ENCODE data around the gene DNAJC11. TPM values are rescaled to one million over a fixed set of nuclear protein-coding genes. Genes with fewer than 3 reads are reported as not detected.
A peak's percentile ranks its signal among the peaks of the same experiment; 100 is the strongest.
"Not testable (repeated sequence)": the region's sequence is repeated elsewhere in the genome, so short reads cannot be mapped to it uniquely, and the experiment has no call there.

The DNAJC11 gene
- polyA plus RNA-seq, 1 donor from 2014 or later: 25.9 TPM

DNA sequence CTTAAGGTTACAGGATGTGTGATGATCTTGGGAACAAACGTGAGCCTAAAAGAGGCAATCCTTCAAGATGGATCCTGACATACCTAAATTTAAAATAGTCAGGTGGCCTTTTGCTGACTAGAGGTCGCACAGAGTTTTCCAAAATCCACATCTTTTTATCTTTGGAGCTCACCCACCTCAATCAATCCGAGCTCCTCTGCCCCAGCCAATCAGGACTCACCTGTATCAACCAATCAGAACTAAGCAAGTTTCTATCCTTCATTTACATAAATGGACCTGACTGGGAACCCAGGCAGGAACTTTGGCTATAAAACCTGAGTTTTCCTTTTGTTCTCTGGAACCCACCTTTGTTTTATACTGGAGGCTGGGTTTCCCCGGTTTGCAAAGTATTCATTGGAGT is 16.2 kb downstream of the DNAJC11 start:
- Mint-ChIP-seq H3K4me1 (peaks cover 0 to 10% (median 2%) of the 10 kb centered on the region in 3 donors), H3K27me3 (no peaks in the 10 kb centered on the region)

GRCh38 chr1:6683434-6683833 is 18.2 kb downstream of the DNAJC11 start:
- peaks cover 0 to 4% (median 0%) of the 10 kb centered on the region in 3 donors for H3K4me1 Mint-ChIP-seq
- H3K9me3 Mint-ChIP-seq: no peaks in the 10 kb centered on the region
- H3K27me3 Mint-ChIP-seq: no peaks in the 10 kb centered on the region
- H3K27ac Mint-ChIP-seq: no peak overlapping the region
- H3K36me3 Mint-ChIP-seq: peaks cover 7% of the 10 kb centered on the region
- no peak overlapping the region for H3K4me3 Mint-ChIP-seq

More for the DNA sequence above, 16.2 kb downstream of the DNAJC11 start:
- Mint-ChIP-seq H3K36me3 (peaks cover 6% of the 10 kb centered on the region), H3K27ac (no peak overlapping the region), H3K9me3 (no peaks in the 10 kb centered on the region), H3K4me3 (no peak overlapping the region)

DNA sequence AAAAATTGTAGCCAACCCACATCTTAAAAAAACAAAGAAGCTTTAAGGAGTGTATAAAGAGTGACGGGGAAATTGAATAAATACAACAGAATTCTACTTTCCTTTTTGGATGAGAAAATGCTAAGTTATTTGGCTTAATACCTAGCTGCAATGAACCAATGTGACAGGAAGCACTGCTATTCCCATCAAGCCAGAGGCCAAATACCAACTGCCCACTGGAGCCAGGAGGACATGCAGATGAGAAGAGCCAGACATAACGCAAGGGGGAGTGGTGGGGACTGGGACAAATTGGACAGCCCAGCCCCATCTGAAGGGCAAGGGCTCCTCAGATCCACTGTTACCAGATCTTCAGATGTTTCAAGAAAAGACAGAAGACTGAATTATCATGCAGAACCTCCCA is 25.7 kb downstream of the DNAJC11 start:
- Mint-ChIP-seq H3K36me3 (peaks cover 7% of the 10 kb centered on the region), H3K27me3 (no peaks in the 10 kb centered on the region), H3K27ac (no peak overlapping the region), H3K4me3 (no peak overlapping the region), H3K4me1 (no peaks in the 10 kb centered on the region), H3K9me3 (no peaks in the 10 kb centered on the region)

DNA sequence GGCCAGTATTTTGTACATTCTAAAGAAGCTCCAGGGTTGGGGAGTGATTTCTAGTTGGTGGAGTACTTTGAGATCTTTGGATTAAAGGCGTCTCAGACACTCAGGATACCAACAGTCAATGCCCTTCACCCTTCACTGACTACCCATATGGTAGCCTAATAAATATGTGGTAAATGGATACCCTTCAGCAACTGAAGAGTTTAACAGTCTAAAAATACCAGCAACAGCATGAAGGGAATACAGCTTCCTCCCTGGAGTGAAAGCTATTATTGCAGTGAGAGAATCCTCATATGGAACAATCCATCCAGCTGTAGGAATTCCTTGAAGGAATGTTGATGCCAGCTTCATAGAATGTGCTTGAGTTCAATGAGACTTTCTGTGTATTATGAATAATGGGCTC is 26.8 kb downstream of the DNAJC11 start:
- no peak overlapping the region for H3K4me3 Mint-ChIP-seq
- H3K4me1 Mint-ChIP-seq: no peaks in the 10 kb centered on the region
- no peaks in the 10 kb centered on the region for H3K9me3 Mint-ChIP-seq
- peaks cover 4% of the 10 kb centered on the region for H3K36me3 Mint-ChIP-seq
- no peak overlapping the region for H3K27ac Mint-ChIP-seq
- no peaks in the 10 kb centered on the region for H3K27me3 Mint-ChIP-seq

DNA sequence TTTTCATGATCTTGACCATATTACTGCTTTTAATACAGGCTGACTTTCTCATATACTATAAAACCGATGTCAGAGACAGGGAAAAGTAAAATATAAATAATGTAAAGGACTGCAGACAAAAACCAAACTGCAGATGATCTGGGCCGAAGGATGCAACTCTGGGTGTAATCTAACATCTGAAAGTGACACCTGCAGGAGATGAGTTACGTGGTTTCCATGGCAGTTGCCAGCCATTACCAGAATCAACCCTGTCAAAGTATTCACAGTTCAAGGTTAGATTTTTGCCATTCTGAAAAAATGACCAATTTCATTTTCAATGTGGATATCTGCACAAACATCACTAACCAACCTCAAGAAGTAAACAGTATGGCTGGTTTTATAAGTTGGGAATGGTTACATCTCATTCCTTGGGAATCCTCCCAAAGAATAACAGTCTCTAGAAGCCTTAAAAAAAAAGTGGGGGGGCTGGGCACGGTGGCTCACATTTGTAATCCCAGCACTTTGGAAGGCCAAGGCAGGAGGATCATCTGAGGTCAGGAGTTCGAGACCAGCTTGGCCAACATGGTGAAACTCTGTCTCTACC is 27.7 kb downstream of the DNAJC11 start:
- Mint-ChIP-seq H3K27me3 (no peaks in the 10 kb centered on the region), H3K4me3 (no peak overlapping the region), H3K9me3 (no peaks in the 10 kb centered on the region), H3K4me1 (no peaks in the 10 kb centered on the region), H3K36me3 (peaks cover 3% of the 10 kb centered on the region), H3K27ac (peak overlapping the region in 1 of 3 donors; percentile 31)

- H3K27ac Mint-ChIP-seq: no peak overlapping the region
- H3K36me3 Mint-ChIP-seq: peaks cover 3% of the 10 kb centered on the region
- H3K4me3 Mint-ChIP-seq: no peak overlapping the region
- no peaks in the 10 kb centered on the region for H3K9me3 Mint-ChIP-seq
- no peaks in the 10 kb centered on the region for H3K27me3 Mint-ChIP-seq
- H3K4me1 Mint-ChIP-seq: no peaks in the 10 kb centered on the region
Observed at GRCh38 chr1:6672558-6672957, 29.1 kb downstream of the DNAJC11 start.

DNA sequence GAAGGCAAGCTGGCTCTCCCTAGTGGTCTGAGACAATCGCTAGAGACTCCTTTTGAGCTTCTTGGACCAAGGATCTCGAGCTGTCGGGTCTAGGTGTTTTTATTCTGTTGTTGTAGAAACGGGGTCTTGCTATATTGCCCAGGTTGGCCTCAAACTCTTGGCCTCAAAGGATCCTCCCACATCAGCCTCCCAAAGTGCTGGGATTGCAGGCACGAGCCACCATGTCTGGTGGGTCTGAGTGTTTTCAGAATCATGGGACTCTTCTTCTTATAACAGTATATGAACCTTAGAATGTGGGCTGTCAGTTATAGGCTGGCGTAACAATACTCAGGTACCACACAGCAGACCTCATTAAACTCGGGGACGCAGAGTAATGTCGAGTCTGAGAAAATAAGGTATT is 33.1 kb downstream of the DNAJC11 start:
- peaks cover 4% of the 10 kb centered on the region for H3K36me3 Mint-ChIP-seq

GRCh38 chr1:6667139-6667538 is 34.5 kb downstream of the DNAJC11 start:
- peaks cover 4% of the 10 kb centered on the region for H3K36me3 Mint-ChIP-seq
- no peaks in the 10 kb centered on the region for H3K27me3 Mint-ChIP-seq
- no peak overlapping the region for H3K4me3 Mint-ChIP-seq
- peak overlapping the region in 1 of 3 donors; percentile 21 for H3K27ac Mint-ChIP-seq
- no peaks in the 10 kb centered on the region for H3K9me3 Mint-ChIP-seq
- no peaks in the 10 kb centered on the region for H3K4me1 Mint-ChIP-seq

More for the DNA sequence above, 33.1 kb downstream of the DNAJC11 start:
- Mint-ChIP-seq H3K4me3 (no peak overlapping the region), H3K27ac (no peak overlapping the region), H3K9me3 (no peaks in the 10 kb centered on the region), H3K27me3 (no peaks in the 10 kb centered on the region), H3K4me1 (no peaks in the 10 kb centered on the region)

DNA sequence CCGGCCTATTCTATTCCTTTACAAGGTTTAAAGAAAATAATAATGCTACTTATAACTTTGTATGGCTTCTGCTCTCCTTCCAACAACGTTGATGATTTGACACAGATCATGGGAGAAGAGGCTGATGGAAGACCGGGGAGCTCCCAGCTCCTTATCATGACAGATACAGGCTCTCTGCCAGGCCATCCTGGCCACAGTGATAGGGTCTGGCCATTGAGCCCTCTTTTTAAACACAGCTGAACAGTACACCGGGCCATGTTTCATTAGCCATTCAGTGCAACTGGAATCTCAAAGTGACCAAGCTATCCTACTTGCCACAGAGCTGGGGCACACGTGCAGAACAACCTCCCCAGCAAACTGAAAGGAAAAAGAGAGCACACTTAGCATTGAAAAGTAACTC is 34.9 kb downstream of the DNAJC11 start:
- no peaks in the 10 kb centered on the region for H3K9me3 Mint-ChIP-seq
- H3K4me3 Mint-ChIP-seq: no peak overlapping the region
- no peaks in the 10 kb centered on the region for H3K27me3 Mint-ChIP-seq
- H3K27ac Mint-ChIP-seq: no peak overlapping the region
- no peaks in the 10 kb centered on the region for H3K4me1 Mint-ChIP-seq
- peaks cover 4% of the 10 kb centered on the region for H3K36me3 Mint-ChIP-seq

GRCh38 chr1:6662468-6662867 is 39.1 kb downstream of the DNAJC11 start:
- H3K9me3 Mint-ChIP-seq, H3K4me1 Mint-ChIP-seq, H3K27me3 Mint-ChIP-seq, H3K36me3 Mint-ChIP-seq, H3K4me3 Mint-ChIP-seq: not testable (repeated sequence)
- peak overlapping the region in 1 of 3 donors; percentile 46 for H3K27ac Mint-ChIP-seq

GRCh38 chr1:6660415-6661049 is 41.1 kb downstream of the DNAJC11 start:
- no peaks in the 10 kb centered on the region for H3K27me3 Mint-ChIP-seq
- H3K36me3 Mint-ChIP-seq: peaks cover 4% of the 10 kb centered on the region
- H3K27ac Mint-ChIP-seq: no peak overlapping the region
- H3K9me3 Mint-ChIP-seq: no peaks in the 10 kb centered on the region
- no peak overlapping the region for H3K4me3 Mint-ChIP-seq
- peaks cover 0 to 4% (median 0%) of the 10 kb centered on the region in 3 donors for H3K4me1 Mint-ChIP-seq

GRCh38 chr1:6658359-6659060 is 43.1 kb downstream of the DNAJC11 start:
- H3K27ac Mint-ChIP-seq: peak overlapping the region in 1 of 3 donors; percentile 43
- no peaks in the 10 kb centered on the region for H3K9me3 Mint-ChIP-seq
- no peak overlapping the region for H3K4me3 Mint-ChIP-seq
- no peaks in the 10 kb centered on the region for H3K27me3 Mint-ChIP-seq
- H3K4me1 Mint-ChIP-seq: peaks cover 0 to 4% (median 0%) of the 10 kb centered on the region in 3 donors
- peaks cover 4% of the 10 kb centered on the region for H3K36me3 Mint-ChIP-seq

- Mint-ChIP-seq H3K4me1 (peaks cover 0 to 4% (median 0%) of the 10 kb centered on the region in 3 donors), H3K27me3 (no peaks in the 10 kb centered on the region), H3K27ac (no peak overlapping the region), H3K4me3 (no peak overlapping the region), H3K9me3 (no peaks in the 10 kb centered on the region), H3K36me3 (peaks cover 6% of the 10 kb centered on the region)
Observed at GRCh38 chr1:6657138-6657537, 44.5 kb downstream of the DNAJC11 start.

- Mint-ChIP-seq H3K36me3 (peaks cover 6% of the 10 kb centered on the region), H3K27ac (no peak overlapping the region), H3K4me3 (peak overlapping the region in 1 of 4 donors; percentile 60), H3K27me3 (no peaks in the 10 kb centered on the region), H3K4me1 (no peaks in the 10 kb centered on the region), H3K9me3 (no peaks in the 10 kb centered on the region)
Observed at GRCh38 chr1:6653436-6654290, 48.0 kb downstream of the DNAJC11 start.

GRCh38 chr1:6652986-6653385 is 48.6 kb downstream of the DNAJC11 start:
- H3K4me3 Mint-ChIP-seq: no peak overlapping the region
- no peaks in the 10 kb centered on the region for H3K27me3 Mint-ChIP-seq
- H3K36me3 Mint-ChIP-seq: peaks cover 5% of the 10 kb centered on the region
- H3K4me1 Mint-ChIP-seq: no peaks in the 10 kb centered on the region
- H3K9me3 Mint-ChIP-seq: no peaks in the 10 kb centered on the region
- H3K27ac Mint-ChIP-seq: no peak overlapping the region
